HG03432 (cell line): ENCODE data around the gene RSKR.
A peak's percentile ranks its signal among the peaks of the same experiment; 100 is the strongest.
"Not testable (repeated sequence)": the region's sequence is repeated elsewhere in the genome, so short reads cannot be mapped to it uniquely, and the experiment has no call there.

Experiments
- ATAC-seq: cut with Tn5 transposase; IDR thresholded peaks from one replicate; pipeline ENCODE4 v1.9.1; 2021; ENCODE audit warnings: mild to moderate bottlenecking, moderate library complexity; ENCODE audit not compliant: unreplicated experiment

RSKR gene

GRCh38 chr17:28624148-28624547 is 10.2 kb upstream of the RSKR start:
- no peak for ATAC-seq

- ATAC-seq, result no peak
Measured at GRCh38 chr17:28623696-28624095, 9.7 kb upstream of the RSKR start.

GRCh38 chr17:28622186-28622585 is 8.2 kb upstream of the RSKR start:
- ATAC-seq, result no peak

DNA sequence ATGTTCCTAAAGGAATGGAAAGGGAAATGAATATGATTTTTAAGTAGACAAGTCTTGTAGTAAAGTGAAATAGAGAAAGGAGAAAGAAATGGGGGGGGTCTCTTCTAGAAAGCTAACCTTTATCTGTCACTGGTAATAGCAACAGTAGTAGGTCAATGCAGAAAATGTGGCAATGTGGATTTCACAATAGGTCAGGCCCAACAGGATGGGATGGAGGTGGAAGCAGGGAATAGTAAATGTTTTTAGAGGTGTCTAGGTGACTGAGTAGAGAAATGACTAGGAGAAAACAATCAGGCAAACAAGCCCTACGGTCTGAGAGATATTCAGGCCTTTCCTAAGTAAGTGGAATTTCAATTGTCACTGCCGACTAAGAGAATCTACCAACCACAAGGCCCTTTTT is 6.0 kb upstream of the RSKR start:
- ATAC-seq, result no peak

DNA sequence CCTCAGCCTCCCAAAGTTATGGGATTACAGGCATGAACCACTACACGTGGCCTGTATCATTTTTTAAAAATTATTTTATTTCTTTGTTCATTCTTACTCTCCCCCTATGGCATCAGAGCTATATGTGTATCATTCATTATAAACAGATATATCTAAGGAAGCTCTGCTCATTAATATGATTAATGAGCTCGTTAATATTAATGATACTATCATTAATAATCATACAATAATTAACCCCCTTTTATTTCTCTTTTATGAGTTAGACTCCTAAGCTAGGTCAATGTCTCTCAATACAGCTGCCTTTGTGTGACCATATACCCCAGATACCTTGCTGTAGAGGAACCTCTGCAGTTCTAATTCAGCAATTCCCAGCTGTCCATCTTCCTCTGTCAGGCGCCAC is 4.5 kb upstream of the RSKR start:
- no peak for ATAC-seq

- ATAC-seq, result no peak
Measured at GRCh38 chr17:28616281-28616680, 2.3 kb upstream of the RSKR start.

GRCh38 chr17:28615260-28615940 is 1.4 kb upstream of the RSKR start:
- ATAC-seq, result no peak

GRCh38 chr17:28612936-28613872 is 781 bp downstream of the RSKR start:
- no peak for ATAC-seq

DNA sequence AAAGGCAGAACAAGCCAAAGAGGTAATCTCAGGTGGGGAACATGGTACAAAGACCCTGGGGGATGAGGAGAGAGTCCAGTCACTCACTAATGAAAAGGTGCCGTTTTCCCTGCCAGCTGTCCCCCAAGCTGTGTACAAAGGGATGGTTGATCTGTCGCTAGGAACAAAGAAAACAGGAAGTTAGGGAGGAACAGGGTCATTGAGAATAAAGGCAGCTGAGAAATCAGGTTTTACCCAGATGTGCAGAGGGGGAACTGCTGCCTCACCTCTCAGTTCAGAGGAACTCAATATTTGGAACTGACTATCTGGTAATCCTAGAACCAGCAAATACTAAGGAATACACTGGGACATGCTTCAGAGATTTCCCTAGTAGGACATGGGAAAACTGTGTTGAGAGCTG is 1.5 kb downstream of the RSKR start:
- ATAC-seq, result no peak

DNA sequence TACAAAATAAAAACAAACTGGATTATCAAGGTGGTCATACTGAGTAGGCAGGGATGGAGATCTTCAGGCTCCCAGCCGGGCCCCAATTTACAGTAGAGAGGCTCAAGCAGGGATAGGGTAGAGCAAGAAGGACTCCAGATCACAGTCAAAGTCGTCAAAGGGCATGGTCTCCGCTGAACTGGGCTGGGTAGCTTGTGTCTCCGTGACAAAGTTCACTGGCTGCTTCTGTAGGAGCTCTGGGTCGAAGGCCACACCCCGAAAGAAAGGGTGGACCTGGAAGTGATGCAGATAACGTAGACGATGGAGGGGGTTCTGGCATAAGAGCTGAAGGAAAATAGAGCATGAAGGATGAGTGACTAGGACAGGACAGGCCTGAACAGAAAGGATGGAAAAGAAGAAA is 3.6 kb downstream of the RSKR start:
- ATAC-seq, result no peak

GRCh38 chr17:28604031-28604430 is 10.0 kb downstream of the RSKR start:
- not testable (repeated sequence) for ATAC-seq

GRCh38 chr17:28599311-28600184 is 14.4 kb downstream of the RSKR start:
- peak; percentile 49 for ATAC-seq

DNA sequence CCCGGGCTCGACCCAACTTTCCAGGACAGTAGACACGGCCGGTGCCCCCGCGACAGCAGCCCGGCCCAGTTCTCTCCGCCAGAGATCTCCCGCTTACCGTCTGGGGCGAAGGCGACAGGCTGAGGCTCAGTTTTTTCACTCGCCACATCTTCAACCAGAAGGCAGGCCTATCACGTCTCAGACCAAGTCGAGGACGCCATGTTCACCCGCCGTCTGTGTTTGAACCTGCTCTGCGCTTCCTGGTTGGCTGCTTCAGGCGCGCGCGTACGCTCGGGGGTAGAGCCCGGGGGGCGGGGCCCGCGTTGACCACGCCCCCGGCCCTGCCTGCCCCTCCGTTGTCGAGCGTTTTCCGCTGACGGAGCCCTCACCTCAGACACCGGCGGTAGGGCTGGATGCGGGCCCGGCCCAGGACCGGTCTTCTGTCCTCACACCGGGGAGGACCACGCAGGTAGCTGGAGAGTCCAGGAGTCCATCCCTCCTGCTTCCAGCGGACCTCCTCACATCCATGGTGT is 15.1 kb downstream of the RSKR start, which contains the start of gene SPAG5:
SPAG5 (minus strand) TSS at position 227 of the 512 bp plus-strand sequence; CDS start at position 148, 79 bp downstream.
- peak; percentile 85 for ATAC-seq

DNA sequence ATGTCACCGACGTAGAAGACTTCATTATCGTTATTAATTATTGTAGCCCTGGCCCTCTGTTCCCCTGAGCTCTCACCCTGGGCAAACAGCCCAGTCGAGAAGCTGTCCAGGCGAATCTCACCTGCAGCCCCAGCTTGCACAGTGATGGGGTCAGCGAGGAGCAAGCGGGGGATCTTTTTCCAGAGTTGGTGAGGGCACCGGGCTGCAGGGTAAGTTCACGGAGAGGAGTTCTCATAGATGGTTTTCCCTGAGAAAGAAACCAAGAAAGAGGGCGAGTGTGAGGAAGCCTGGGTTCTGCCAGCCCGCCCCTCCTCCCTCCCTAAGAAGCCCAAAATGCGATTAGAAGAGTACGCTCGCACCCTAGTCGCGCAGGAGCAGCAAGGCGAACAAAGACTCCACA is 15.6 kb downstream of the RSKR start:
- ATAC-seq, result no peak

- ATAC-seq, result no peak
Measured at GRCh38 chr17:28597606-28598383, 16.2 kb downstream of the RSKR start.

- ATAC-seq, result no peak
Measured at GRCh38 chr17:28592260-28592659, 21.7 kb downstream of the RSKR start.

GRCh38 chr17:28585851-28586250 is 28.1 kb downstream of the RSKR start:
- no peak for ATAC-seq

- ATAC-seq, result no peak
Measured at GRCh38 chr17:28584434-28584833, 29.6 kb downstream of the RSKR start.

DNA sequence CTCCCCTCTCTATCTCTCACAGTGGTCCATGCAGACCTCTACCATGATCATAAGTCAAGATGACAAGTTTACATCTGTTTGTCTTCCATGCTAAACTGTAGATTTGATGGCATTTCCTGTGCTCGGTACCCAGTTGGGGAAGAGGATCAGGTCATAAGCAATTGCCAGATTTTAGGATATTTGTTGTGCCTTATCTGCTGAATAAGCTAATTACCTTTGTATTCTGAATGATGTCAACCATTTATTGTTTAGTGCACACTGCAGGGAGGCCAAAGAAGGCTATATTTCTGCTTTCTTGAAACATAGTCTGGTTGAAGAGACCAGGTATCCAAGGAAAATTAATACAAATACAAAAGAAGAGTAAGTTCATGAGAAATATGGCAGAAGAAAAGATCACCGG is 31.5 kb downstream of the RSKR start:
- ATAC-seq, result no peak

- ATAC-seq, result no peak
Measured at GRCh38 chr17:28580959-28581358, 33.0 kb downstream of the RSKR start.
